NCI-H1092 treated with DMSO at 0.1 percent for 48 hours (cell line): ENCODE measurements around the gene MBNL1.

Experiments used
- DNase-seq: peaks from one replicate; lab custom pipeline; 2025; lab: John Stamatoyannopoulos, UW

MBNL1 gene

GRCh38 chr3:152491922-152492321, 223.2 kb downstream of the MBNL1 start:
- no peak for DNase-seq

GRCh38 chr3:152496286-152496685, 227.6 kb downstream of the MBNL1 start:
- DNase-seq = no peak

GRCh38 chr3:152496716-152497115, 228.0 kb downstream of the MBNL1 start:
- DNase-seq = no peak

GRCh38 chr3:152497457-152497856, 228.7 kb downstream of the MBNL1 start:
- no peak for DNase-seq

- DNase-seq = no peak
Measured at GRCh38 chr3:152497890-152498289, 229.2 kb downstream of the MBNL1 start.

GRCh38 chr3:152499791-152500385, 231.2 kb downstream of the MBNL1 start:
- DNase-seq = no peak

GRCh38 chr3:152505926-152506325, 237.2 kb downstream of the MBNL1 start:
- no peak for DNase-seq

GRCh38 chr3:152508705-152509104, 240.0 kb downstream of the MBNL1 start:
- DNase-seq = no peak

- no peak for DNase-seq
Measured at GRCh38 chr3:152511904-152512303, 243.2 kb downstream of the MBNL1 start.

GRCh38 chr3:152513301-152513960, 244.7 kb downstream of the MBNL1 start:
- no peak for DNase-seq
